ENCODE measurements around the gene FTSJ3.

DNA sequence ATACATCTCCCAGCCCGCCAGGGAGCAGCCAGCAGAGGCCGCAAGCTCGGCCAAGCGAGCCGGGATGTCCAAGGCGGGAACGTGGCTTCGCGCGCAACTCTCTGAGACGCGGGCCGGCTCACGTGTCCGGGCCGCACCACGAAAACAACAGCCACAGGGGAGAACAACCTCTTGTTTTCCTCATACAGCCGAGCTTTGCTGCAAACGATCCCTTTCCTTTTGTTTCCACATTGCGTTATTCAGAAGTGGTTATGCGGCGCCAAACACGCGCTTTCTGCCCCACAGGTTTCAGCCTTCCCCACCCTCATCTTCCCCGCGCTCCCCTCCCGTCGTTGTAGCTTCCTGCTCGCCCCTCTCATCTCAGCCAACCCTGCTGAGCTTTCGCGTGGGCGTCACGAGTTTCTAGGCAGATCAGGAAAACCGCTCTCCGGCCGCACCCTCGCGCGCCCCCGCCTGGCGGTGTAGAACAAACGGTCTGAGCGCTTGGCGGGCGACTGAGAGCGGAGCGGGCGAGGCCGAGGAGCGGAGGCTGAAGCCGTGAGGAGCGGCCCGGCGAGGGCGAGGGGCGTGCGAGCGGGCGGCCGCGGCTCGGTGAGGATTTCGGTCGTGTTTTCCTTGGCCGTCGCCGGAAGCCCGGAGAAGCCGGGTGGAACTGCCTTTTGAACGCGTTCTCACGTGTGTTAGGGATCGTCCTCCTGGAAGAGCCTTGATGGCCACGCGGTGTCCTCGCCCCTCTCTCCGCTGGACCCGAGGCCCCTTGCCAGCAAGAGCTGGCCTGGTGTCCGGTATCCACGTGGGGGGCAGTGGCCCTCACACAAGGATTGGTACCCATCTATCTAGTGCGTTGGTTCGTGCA, 21.6 kb upstream of the FTSJ3 start:
- no peak for TF ChIP-seq POLR2A (IDR thresholded peaks at IDR 0.05)
- TF ChIP-seq, protein P1, sequence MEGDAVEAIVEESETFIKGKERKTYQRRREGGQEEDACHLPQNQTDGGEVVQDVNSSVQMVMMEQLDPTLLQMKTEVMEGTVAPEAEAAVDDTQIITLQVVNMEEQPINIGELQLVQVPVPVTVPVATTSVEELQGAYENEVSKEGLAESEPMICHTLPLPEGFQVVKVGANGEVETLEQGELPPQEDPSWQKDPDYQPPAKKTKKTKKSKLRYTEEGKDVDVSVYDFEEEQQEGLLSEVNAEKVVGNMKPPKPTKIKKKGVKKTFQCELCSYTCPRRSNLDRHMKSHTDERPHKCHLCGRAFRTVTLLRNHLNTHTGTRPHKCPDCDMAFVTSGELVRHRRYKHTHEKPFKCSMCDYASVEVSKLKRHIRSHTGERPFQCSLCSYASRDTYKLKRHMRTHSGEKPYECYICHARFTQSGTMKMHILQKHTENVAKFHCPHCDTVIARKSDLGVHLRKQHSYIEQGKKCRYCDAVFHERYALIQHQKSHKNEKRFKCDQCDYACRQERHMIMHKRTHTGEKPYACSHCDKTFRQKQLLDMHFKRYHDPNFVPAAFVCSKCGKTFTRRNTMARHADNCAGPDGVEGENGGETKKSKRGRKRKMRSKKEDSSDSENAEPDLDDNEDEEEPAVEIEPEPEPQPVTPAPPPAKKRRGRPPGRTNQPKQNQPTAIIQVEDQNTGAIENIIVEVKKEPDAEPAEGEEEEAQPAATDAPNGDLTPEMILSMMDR (IDR thresholded peaks at IDR 0.05) = peak in 4 of 6 experiments; percentile 16 to 73 (median 65)
